Activated effector memory CD4-positive, alpha-beta T cell treated with anti-CD3 and anti-CD28 coated beads, Interleukin-2, amount 50 U/mL, for 16 hours (primary cell): ENCODE results near the gene SLC30A3.
"Not testable (repeated sequence)": the region's sequence is repeated elsewhere in the genome, so short reads cannot be mapped to it uniquely, and the experiment has no call there.

Experiments
- DNase-seq: peaks from one replicate; pipeline ENCODE4 v3.0.0-alpha.2; 2020

Gene SLC30A3, protein sequence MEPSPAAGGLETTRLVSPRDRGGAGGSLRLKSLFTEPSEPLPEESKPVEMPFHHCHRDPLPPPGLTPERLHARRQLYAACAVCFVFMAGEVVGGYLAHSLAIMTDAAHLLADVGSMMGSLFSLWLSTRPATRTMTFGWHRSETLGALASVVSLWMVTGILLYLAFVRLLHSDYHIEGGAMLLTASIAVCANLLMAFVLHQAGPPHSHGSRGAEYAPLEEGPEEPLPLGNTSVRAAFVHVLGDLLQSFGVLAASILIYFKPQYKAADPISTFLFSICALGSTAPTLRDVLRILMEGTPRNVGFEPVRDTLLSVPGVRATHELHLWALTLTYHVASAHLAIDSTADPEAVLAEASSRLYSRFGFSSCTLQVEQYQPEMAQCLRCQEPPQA

GRCh38 chr2:27262379-27263286, at the start of gene SLC30A3:
TSS of gene SLC30A3 (minus strand) at chr2:27263047. CDS start at chr2:27262906, 141 bp downstream.
- DNase-seq = peak; percentile 86

- no peak for DNase-seq
Measured at GRCh38 chr2:27312152-27312551, 49.3 kb upstream of the SLC30A3 start.

DNA sequence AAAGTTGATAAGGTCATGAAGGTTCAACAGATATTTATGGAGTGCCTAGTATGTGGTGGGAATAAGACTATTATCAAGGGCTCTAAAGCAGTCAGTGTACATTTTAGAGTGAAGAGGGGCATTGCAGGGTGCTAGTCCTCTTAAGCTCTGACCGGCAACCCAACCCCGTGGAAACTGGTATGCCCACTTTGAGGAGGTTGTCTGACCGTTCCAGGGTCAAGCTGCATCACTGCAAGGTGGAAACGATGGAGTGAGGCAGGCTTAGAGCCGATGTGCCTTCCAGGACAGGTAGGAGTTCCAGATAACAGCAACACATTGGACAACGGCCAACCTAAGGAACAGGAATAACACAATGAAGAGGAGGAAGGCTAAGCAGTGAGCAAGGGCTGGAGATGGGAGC, 46.8 kb upstream of the SLC30A3 start:
- no peak for DNase-seq

GRCh38 chr2:27308359-27308881, 45.6 kb upstream of the SLC30A3 start, which contains the start of gene UCN:
TSS of gene UCN (minus strand) at chr2:27308445. CDS start at chr2:27307895, 550 bp downstream.
- no peak for DNase-seq

GRCh38 chr2:27307545-27308358, 44.9 kb upstream of the SLC30A3 start:
- DNase-seq = no peak

- DNase-seq = no peak
Measured at GRCh38 chr2:27307287-27307544, 44.4 kb upstream of the SLC30A3 start.

DNA sequence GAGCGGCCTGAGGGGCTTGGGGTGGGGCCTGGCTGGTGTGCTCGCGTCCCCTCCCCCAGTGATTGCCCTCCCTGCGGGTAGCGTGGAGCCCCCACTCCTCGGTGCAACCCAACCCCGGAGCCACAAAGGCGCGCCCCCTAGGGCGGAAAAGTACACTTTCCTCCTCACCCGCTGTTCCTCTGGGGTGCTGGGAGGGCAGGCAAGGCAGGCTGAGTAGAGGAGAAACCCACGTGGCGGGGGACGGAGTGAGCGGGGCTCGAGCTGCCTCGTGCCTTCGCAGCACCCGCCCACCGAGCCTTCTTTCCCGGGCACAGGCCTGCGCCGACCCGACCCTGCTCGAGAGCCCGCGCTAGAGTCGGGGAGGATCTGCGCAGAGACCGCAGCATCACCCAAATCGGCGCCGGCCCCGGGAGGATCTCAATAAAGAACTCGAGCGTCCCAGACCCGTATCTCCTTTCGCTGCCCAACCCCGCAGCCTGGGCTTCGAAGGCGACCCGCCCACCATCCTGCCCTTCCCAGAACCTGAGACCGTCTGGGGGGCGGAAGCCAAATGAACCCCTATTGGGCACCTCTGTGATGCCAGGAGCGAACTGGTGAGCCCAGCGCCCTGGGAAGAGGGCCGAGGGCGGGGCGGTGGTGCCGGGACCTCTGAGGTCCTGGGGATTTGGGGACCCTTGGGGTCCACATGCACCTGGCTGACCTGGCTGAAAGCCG, 43.9 kb upstream of the SLC30A3 start:
- peak; percentile 71 for DNase-seq

DNA sequence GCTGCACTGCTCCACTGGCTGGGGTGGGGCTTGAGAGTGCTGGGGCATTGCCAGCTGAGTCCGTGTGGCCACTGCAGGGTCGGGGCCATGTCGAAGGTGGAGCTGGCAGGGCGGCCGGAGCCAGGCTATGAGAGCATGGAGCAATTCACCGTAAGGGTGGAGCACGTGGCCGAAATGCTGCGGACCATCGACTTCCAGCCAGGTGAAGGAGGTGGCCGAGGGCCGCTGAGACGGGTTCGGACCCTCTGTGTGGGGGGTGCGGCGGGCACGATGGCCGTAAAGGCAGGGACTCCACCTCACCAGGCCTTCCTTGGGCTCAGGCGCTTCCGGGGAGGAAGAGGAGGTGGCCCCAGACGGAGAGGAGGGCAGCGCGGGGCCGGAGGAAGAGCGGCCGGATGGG, 43.3 kb upstream of the SLC30A3 start:
- no peak for DNase-seq

- no peak for DNase-seq
Measured at GRCh38 chr2:27305516-27305915, 42.7 kb upstream of the SLC30A3 start.

DNA sequence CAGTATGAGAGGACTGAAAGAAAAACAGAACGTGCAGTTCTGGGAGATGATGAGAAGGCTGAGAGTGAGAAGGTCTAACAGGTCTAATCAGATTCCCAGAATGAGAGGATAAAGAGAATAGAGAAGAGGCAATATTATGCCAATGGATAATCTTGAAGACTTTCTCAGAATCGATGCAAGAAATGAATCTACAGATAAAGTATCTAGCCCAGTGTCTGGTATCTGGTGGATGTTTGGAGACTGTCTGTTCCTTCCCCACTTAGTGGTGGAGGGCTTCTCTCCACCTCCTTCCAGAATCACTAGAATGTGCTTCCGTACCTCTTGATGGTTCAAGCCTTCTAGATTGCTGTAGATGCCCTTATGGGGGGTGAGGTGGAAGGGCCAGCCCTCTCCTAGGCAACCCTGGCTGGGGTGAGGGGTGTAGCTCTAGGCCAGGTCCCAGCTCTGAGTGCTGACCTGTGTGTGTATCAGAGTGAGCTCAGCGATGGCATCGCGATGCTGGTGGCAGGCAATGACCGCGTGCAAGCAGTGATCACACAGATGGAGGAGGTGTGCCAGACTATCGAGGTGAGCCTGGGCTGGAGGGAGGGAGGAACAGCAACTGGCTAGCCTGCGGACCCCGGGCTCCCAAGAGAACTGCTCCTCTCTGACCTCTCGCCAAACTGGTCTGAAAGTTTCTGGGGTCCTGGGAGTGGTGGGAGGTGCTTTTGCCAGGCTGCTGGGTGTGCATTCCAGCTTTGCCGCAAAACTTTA, 41.8 kb upstream of the SLC30A3 start:
- no peak for DNase-seq

GRCh38 chr2:27303093-27304025, 40.5 kb upstream of the SLC30A3 start:
- peak; percentile 70 for DNase-seq

DNA sequence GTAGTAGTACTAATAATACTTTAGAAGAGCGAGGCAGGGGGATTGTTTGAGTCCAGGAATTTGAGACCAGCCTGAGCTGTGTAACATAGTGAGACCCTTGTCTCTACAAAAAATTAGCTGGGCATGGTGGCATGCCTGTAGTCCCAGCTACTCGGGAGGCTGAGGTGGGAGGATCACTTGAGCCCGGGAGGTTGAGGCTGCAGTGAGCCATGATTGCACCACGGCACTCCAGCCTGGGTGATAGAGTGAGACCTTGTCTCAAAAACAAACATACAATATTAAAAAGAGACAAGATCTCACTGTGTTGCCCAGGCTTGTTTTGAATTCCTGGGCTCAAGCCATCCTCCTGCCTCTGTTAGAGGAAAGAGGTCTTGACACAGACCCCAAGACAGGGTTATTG, 37.8 kb upstream of the SLC30A3 start:
- DNase-seq = not testable (repeated sequence)

GRCh38 chr2:27298391-27299080, 35.7 kb upstream of the SLC30A3 start:
- DNase-seq = no peak

GRCh38 chr2:27297195-27297594, 34.3 kb upstream of the SLC30A3 start:
- DNase-seq = no peak

GRCh38 chr2:27296481-27296880, 33.6 kb upstream of the SLC30A3 start:
- DNase-seq = no peak

- DNase-seq = no peak
Measured at GRCh38 chr2:27294928-27295327, 32.1 kb upstream of the SLC30A3 start.

- DNase-seq = no peak
Measured at GRCh38 chr2:27291865-27292264, 29.0 kb upstream of the SLC30A3 start.

DNA sequence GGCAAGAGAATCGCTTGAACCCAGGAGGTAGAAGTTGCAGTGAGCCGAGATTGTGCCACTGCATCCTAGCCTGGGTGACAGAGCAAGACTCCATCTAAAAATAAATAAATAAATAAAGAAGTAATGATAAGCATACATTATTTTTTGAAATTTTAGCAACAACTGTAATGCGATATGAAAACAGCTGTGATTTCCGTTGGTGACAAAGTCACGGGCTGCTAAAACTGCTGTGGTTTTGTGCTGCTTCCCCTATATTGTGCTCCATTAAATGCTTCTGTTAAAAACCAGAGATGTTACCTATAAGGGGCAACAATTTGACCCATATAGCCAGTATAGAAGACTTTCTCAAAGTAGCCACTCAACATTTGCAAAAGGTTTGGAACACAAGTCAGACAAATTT, 27.7 kb upstream of the SLC30A3 start:
- DNase-seq = no peak

DNA sequence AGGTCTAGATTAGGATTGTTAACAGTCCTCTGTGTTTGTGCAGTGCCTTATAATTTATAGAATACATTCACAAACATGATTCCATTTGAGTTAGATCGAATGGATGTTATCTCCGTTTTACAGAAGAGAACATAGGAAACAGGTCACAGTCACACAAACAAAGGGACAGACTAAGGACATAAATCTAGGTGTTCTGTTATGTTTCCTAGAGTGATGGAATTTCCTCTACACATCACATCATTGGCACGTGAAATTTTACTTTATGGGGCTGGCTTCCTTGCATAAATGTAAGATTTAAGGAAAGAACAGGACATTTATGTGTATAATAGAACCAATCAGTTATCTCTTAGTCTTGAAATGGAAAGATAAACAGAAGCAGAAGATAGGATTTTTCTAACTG, 25.8 kb upstream of the SLC30A3 start:
- no peak for DNase-seq

- DNase-seq = no peak
Measured at GRCh38 chr2:27285481-27285880, 22.6 kb upstream of the SLC30A3 start.
